GM18507 (cell line): ENCODE results near the gene TTLL7.

Experiments used
- DNase-seq: peaks from one replicate; pipeline ENCODE4 v3.0.0; 2011; ENCODE audit warnings: low read depth; ENCODE audit not compliant: insufficient read length; ENCODE audit errors: extremely low spot score
- FAIRE-seq: peaks from 2 replicates; lab custom pipeline; 2011; peaks lifted over from hg19 to GRCh38; lab: Jason Lieb, UNC

Gene TTLL7

DNA sequence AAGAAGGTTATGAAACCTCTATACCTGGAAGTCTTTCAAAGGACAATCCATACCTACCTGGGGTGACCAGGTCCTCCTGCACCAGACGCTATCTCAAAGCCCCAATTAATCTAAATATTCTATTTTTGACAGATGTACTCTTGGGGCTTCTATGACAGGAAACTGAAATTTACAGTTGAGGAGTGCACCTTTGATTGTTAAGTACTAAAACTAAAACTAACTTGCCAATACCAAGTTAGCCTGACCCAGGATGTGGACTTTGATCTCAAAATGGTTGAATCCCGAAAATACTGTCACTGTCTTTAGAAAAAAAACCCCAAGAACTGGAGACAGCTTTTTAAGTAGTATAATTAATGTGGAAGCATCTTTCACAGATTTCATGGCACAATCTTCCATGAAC lies 162.4 kb downstream of the TTLL7 start:
- no peak for DNase-seq

DNA sequence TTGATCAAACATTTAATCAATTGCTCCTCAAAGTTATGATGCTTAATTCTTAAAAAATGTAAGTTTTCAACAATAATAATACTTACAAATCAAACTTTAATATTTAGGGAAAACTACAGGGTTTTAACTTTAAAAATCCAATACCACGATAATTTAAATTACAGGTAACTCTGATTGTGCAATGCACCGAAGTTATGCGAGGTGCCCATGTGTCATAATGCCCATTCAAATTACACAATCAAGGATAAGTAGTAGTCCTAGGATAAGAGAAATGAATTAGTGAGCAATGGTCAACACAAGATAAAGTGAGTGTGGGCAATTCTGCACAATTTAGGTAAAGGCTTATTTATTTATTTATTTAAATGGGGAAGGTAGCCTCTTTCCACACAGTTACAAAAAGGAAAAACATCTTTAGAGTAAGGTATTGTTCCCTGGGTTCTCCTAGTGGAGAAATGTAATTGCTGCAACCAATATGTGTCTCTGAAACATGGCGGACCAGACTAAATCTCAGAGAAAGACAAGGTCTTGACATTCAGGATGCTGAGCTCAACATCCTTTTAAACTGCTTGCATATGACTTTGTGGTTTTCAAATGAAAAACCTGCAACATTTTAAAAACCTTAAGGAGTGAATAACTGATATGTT lies 164.2 kb downstream of the TTLL7 start:
- peak; percentile 12 for FAIRE-seq
- no peak for DNase-seq

More for the DNA sequence above, 162.4 kb downstream of the TTLL7 start:
- FAIRE-seq = no peak

DNA sequence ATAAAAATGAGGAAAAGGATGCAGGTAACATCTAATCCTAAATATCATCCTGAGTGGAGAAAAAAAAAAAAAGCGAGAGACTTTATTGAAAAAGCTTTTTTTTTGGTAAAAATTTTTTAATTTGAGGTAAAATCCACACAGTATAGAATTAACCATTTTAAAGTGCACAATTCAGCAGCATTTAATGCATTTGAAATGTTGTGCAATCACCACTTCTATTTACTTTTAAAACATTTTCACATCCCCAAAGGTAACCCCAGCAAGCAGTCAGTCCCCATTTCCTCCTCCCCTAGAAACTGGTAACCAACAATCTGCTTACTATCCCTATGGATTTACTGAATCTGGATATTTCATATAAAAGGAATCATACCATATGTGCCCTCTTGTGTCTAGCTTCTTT lies 166.7 kb downstream of the TTLL7 start:
- FAIRE-seq (no peak), DNase-seq (no peak)

DNA sequence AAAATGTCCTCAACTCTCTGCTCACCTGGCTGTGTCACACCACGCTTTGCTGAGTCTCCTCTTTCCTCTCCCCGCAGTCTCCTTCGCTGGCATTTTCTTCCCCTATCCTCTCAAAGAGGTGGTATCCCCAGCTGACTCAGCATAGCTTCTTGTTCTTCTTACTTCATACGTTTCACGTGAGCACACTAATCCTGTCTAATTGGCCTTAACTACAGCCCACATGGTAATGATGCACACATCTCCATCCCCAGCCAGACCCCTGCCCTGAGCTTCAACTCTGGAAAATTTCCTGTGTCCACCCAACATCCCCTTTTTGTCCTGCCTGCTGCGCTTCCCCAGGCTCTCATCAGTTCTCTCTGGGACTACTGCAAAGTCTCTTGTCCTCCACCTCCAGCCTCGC lies 169.8 kb downstream of the TTLL7 start:
- FAIRE-seq (no peak), DNase-seq (no peak)

DNA sequence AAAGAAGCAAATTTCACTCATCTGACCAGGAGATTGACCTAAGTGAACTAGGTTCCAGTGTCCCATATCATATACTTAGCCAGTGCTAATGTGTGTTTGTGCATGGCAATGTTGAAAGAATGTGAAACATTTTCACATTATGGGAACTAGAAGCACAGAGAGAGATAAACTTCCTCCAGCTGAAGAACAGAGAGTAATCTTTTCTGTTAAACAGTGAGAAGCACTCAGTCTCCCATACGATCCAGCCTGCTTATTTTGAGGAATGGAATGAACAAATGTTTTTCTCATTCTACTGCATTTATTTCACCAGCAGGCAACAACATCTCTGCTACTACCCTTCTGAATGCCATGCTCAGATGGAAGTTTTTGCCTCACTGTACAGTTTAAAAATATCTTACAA lies 170.5 kb downstream of the TTLL7 start:
- FAIRE-seq = no peak
- no peak for DNase-seq

DNA sequence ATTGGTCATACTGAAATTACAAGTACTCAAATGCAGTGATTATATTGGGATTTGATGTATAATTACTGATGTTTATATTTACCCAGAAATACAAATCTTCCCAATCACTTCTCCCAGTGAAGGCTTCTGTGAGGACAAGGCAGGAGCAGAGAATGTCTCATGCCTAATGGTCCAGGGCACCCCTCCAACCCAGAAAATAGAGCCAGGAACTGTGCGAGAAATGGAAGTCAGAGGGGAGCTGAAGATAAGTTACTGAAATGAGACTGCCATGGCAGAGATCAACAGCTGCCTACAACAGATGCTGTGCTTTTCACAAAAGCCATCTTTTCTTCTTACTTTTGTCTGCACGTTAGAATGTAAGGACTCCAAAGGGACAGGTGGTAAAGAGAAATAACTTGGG lies 171.2 kb downstream of the TTLL7 start:
- DNase-seq (no peak), FAIRE-seq (no peak)

DNA sequence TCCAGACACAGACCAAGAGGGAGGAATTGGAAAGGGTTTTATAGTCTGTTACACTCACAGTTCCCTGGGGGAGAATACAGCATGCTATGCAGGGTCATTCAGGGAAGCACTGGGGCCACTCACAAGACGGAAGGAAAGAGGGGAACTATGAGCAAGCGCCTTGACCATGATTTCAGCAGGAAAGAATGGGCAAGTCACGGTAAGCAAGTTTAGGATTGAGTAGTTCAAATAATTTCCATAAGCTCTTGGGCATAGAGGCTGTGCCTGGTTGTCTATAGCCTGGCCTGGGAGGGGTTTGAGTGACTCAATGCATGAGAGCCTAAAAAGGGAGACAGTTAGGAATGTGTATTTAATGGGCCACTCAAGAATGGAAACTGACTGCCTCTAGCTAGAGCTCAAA lies 176.7 kb downstream of the TTLL7 start:
- no peak for FAIRE-seq
- DNase-seq = no peak

DNA sequence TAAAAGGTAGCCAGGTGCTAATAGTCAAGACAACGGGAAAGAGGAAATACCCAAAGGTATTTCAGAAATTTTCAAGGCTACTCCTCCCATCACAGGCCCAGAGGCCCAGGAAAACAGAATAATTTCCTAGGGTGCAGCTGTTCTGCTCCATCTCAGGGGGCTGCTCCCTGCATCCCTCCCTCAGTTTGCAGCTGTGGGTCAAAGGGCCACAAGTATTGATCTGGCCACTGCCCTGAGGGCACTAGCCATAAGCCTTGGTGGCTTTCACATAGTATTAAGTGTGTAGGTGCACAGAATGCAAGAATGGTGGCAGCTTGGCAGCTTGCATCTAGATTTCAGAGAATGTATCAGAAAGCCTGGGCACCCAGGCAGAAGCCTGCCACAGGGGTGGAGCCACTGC lies 179.5 kb downstream of the TTLL7 start:
- no peak for DNase-seq
- no peak for FAIRE-seq

DNA sequence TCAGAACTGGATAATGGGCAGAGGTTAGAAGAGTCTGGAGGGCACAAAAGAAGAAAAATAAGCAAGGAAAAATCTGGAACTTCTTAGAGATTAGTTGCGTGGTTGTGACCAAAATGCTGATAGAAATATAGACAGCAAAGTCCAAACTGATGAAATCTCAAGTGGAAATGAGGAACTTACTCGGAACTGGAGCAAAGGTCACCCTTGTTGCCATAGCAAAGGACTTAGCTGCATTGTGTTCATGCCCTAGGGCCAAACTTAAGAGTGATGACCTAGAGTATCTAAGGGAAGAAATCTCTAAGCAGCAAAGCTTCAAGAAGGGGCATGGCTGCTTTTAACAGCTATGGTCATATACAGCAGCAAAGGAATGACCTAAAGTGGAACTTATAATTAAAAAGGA lies 180.0 kb downstream of the TTLL7 start:
- no peak for DNase-seq
- no peak for FAIRE-seq

DNA sequence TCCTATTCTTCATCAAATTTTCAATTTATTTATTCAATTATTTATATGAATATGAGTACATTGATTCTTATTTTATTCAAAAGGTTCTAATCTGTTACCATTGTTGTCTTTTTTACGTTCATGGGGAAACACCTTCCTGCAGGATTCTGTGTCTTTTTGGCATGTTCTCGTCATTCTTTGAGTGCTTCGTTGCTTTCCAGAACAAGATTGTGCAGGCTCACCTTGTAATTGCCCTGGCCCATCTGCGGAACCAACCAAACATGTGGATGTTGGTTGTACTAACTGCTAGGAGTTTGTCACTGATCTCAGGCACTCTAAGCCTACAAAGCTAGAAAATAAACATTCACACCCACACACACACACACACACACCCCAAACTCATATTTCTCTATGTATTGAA lies 182.1 kb downstream of the TTLL7 start:
- no peak for FAIRE-seq
- DNase-seq = no peak

DNA sequence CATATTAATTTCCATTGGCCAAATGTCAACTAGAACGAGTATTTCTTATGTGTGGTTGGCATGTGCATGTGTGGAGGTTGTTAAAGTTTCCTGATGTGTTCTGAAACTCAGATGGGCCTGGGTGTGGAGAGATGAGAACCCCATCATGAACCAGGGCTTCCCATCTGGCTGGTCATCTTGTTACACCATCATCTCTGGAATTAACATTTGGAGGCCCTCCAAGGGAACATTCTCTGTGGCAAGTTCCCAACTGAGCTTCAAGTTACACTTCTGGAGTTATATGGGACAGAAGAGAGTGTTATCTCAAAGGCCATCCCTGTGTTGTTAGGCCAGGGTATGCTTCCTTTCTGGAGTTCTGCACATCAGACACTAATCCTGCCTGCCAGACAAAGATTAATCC lies 183.6 kb downstream of the TTLL7 start:
- DNase-seq (no peak), FAIRE-seq (no peak)
